Measurements from ENCODE around the gene GHRL.
"Not testable (repeated sequence)": the region's sequence is repeated elsewhere in the genome, so short reads cannot be mapped to it uniquely, and the experiment has no call there.

GHRL gene

GRCh38 chr3:10281951-10282350 is 10.8 kb downstream of the GHRL start:
- Histone ChIP-seq H3K9ac (ENCODE audit: low read depth, low read length) (no peak overlapping the region), H3K4me3 (ENCODE audit: low read depth, low read length) (no peak overlapping the region), H3K27me3 (ENCODE audit: control insufficient read depth, insufficient read depth, low read length) (no peaks in the 10 kb centered on the region), H3K36me3 (ENCODE audit: control insufficient read depth, insufficient read depth, low read length) (peaks cover 25% of the 10 kb centered on the region), H3K4me1 (ENCODE audit: control insufficient read depth, insufficient read depth, low read length) (peaks cover 5% of the 10 kb centered on the region), H3K9me3 (ENCODE audit: control insufficient read depth, insufficient read depth, low read length) (no peaks in the 10 kb centered on the region)

- Histone ChIP-seq H3K9me3 (ENCODE audit: control insufficient read depth, insufficient read depth, low read length) (no peaks in the 10 kb centered on the region), H3K27me3 (ENCODE audit: control insufficient read depth, insufficient read depth, low read length) (no peaks in the 10 kb centered on the region), H3K4me3 (ENCODE audit: low read depth, low read length) (no peak overlapping the region), H3K4me1 (ENCODE audit: control insufficient read depth, insufficient read depth, low read length) (no peaks in the 10 kb centered on the region), H3K9ac (ENCODE audit: low read depth, low read length) (no peak overlapping the region), H3K36me3 (ENCODE audit: control insufficient read depth, insufficient read depth, low read length) (peaks cover 25% of the 10 kb centered on the region)
These were observed 12.2 kb downstream of the GHRL start for GRCh38 chr3:10280571-10280970.

- H3K4me3 ChIP-seq (ENCODE audit: low read depth, low read length) = no peak overlapping the region
- no peaks in the 10 kb centered on the region for H3K27me3 ChIP-seq (ENCODE audit: control insufficient read depth, insufficient read depth, low read length)
- no peaks in the 10 kb centered on the region for H3K9me3 ChIP-seq (ENCODE audit: control insufficient read depth, insufficient read depth, low read length)
- no peak overlapping the region for H3K9ac ChIP-seq (ENCODE audit: low read depth, low read length)
- no peaks in the 10 kb centered on the region for H3K4me1 ChIP-seq (ENCODE audit: control insufficient read depth, insufficient read depth, low read length)
- peaks cover 25% of the 10 kb centered on the region for H3K36me3 ChIP-seq (ENCODE audit: control insufficient read depth, insufficient read depth, low read length)
These were observed 12.6 kb downstream of the GHRL start for GRCh38 chr3:10280177-10280529.

- Histone ChIP-seq H3K36me3 (ENCODE audit: control insufficient read depth, insufficient read depth, low read length) (peaks cover 25% of the 10 kb centered on the region), H3K4me3 (ENCODE audit: low read depth, low read length) (no peak overlapping the region), H3K27me3 (ENCODE audit: control insufficient read depth, insufficient read depth, low read length) (no peaks in the 10 kb centered on the region), H3K4me1 (ENCODE audit: control insufficient read depth, insufficient read depth, low read length) (no peaks in the 10 kb centered on the region), H3K9me3 (ENCODE audit: control insufficient read depth, insufficient read depth, low read length) (no peaks in the 10 kb centered on the region), H3K9ac (ENCODE audit: low read depth, low read length) (no peak overlapping the region)
These were observed 13.2 kb downstream of the GHRL start for GRCh38 chr3:10279384-10280176.

- H3K9ac ChIP-seq (ENCODE audit: low read depth, low read length) = no peak overlapping the region
These were observed 14.2 kb downstream of the GHRL start for GRCh38 chr3:10278501-10278900.

GRCh38 chr3:10277115-10277625 is 15.6 kb downstream of the GHRL start:
- H3K27me3 ChIP-seq (ENCODE audit: control insufficient read depth, insufficient read depth, low read length) = no peaks in the 10 kb centered on the region
- no peaks in the 10 kb centered on the region for H3K9me3 ChIP-seq (ENCODE audit: control insufficient read depth, insufficient read depth, low read length)
- H3K4me3 ChIP-seq (ENCODE audit: low read depth, low read length) = no peak overlapping the region
- peaks cover 19% of the 10 kb centered on the region for H3K36me3 ChIP-seq (ENCODE audit: control insufficient read depth, insufficient read depth, low read length)
- H3K4me1 ChIP-seq (ENCODE audit: control insufficient read depth, insufficient read depth, low read length) = no peaks in the 10 kb centered on the region
- H3K9ac ChIP-seq (ENCODE audit: low read depth, low read length) = no peak overlapping the region

More at GRCh38 chr3:10278501-10278900, 14.2 kb downstream of the GHRL start:
- H3K36me3 ChIP-seq (ENCODE audit: control insufficient read depth, insufficient read depth, low read length) = peaks cover 25% of the 10 kb centered on the region
- no peaks in the 10 kb centered on the region for H3K27me3 ChIP-seq (ENCODE audit: control insufficient read depth, insufficient read depth, low read length)
- no peaks in the 10 kb centered on the region for H3K9me3 ChIP-seq (ENCODE audit: control insufficient read depth, insufficient read depth, low read length)
- H3K4me3 ChIP-seq (ENCODE audit: low read depth, low read length) = no peak overlapping the region
- H3K4me1 ChIP-seq (ENCODE audit: control insufficient read depth, insufficient read depth, low read length) = no peaks in the 10 kb centered on the region

- Histone ChIP-seq H3K36me3 (ENCODE audit: control insufficient read depth, insufficient read depth, low read length) (peaks cover 25% of the 10 kb centered on the region), H3K4me3 (ENCODE audit: low read depth, low read length) (no peak overlapping the region), H3K27me3 (ENCODE audit: control insufficient read depth, insufficient read depth, low read length) (no peaks in the 10 kb centered on the region), H3K9ac (ENCODE audit: low read depth, low read length) (no peak overlapping the region), H3K9me3 (ENCODE audit: control insufficient read depth, insufficient read depth, low read length) (no peaks in the 10 kb centered on the region), H3K4me1 (ENCODE audit: control insufficient read depth, insufficient read depth, low read length) (no peaks in the 10 kb centered on the region)
These were observed 18.1 kb downstream of the GHRL start for GRCh38 chr3:10274601-10275000.

- Histone ChIP-seq H3K9me3 (ENCODE audit: control insufficient read depth, insufficient read depth, low read length) (no peaks in the 10 kb centered on the region), H3K36me3 (ENCODE audit: control insufficient read depth, insufficient read depth, low read length) (peaks cover 19% of the 10 kb centered on the region), H3K4me1 (ENCODE audit: control insufficient read depth, insufficient read depth, low read length) (no peaks in the 10 kb centered on the region), H3K9ac (ENCODE audit: low read depth, low read length) (no peak overlapping the region), H3K27me3 (ENCODE audit: control insufficient read depth, insufficient read depth, low read length) (no peaks in the 10 kb centered on the region), H3K4me3 (ENCODE audit: low read depth, low read length) (no peak overlapping the region)
These were observed 18.9 kb downstream of the GHRL start for GRCh38 chr3:10273702-10274305.

GRCh38 chr3:10272977-10273376 is 19.8 kb downstream of the GHRL start:
- no peak overlapping the region for H3K4me3 ChIP-seq (ENCODE audit: low read depth, low read length)
- H3K27me3 ChIP-seq (ENCODE audit: control insufficient read depth, insufficient read depth, low read length) = no peaks in the 10 kb centered on the region
- H3K4me1 ChIP-seq (ENCODE audit: control insufficient read depth, insufficient read depth, low read length) = no peaks in the 10 kb centered on the region
- H3K36me3 ChIP-seq (ENCODE audit: control insufficient read depth, insufficient read depth, low read length) = peaks cover 12% of the 10 kb centered on the region
- H3K9me3 ChIP-seq (ENCODE audit: control insufficient read depth, insufficient read depth, low read length) = no peaks in the 10 kb centered on the region
- no peak overlapping the region for H3K9ac ChIP-seq (ENCODE audit: low read depth, low read length)

GRCh38 chr3:10272476-10272875 is 20.3 kb downstream of the GHRL start:
- not testable (repeated sequence) for H3K4me3 ChIP-seq (ENCODE audit: low read depth, low read length); H3K27me3 ChIP-seq (ENCODE audit: control insufficient read depth, insufficient read depth, low read length); H3K9ac ChIP-seq (ENCODE audit: low read depth, low read length); H3K4me1 ChIP-seq (ENCODE audit: control insufficient read depth, insufficient read depth, low read length); H3K9me3 ChIP-seq (ENCODE audit: control insufficient read depth, insufficient read depth, low read length)
- H3K36me3 ChIP-seq (ENCODE audit: control insufficient read depth, insufficient read depth, low read length) = peaks cover 12% of the 10 kb centered on the region

GRCh38 chr3:10269443-10269842 is 23.3 kb downstream of the GHRL start:
- Histone ChIP-seq H3K4me3 (ENCODE audit: low read depth, low read length) (no peak overlapping the region), H3K4me1 (ENCODE audit: control insufficient read depth, insufficient read depth, low read length) (no peaks in the 10 kb centered on the region), H3K27me3 (ENCODE audit: control insufficient read depth, insufficient read depth, low read length) (no peaks in the 10 kb centered on the region), H3K9me3 (ENCODE audit: control insufficient read depth, insufficient read depth, low read length) (no peaks in the 10 kb centered on the region), H3K36me3 (ENCODE audit: control insufficient read depth, insufficient read depth, low read length) (peaks cover 14% of the 10 kb centered on the region), H3K9ac (ENCODE audit: low read depth, low read length) (no peak overlapping the region)

GRCh38 chr3:10268930-10269329 is 23.8 kb downstream of the GHRL start:
- Histone ChIP-seq H3K9ac (ENCODE audit: low read depth, low read length) (no peak overlapping the region), H3K4me1 (ENCODE audit: control insufficient read depth, insufficient read depth, low read length) (no peaks in the 10 kb centered on the region), H3K36me3 (ENCODE audit: control insufficient read depth, insufficient read depth, low read length) (peaks cover 14% of the 10 kb centered on the region), H3K27me3 (ENCODE audit: control insufficient read depth, insufficient read depth, low read length) (no peaks in the 10 kb centered on the region), H3K4me3 (ENCODE audit: low read depth, low read length) (no peak overlapping the region), H3K9me3 (ENCODE audit: control insufficient read depth, insufficient read depth, low read length) (no peaks in the 10 kb centered on the region)

All from iPS-15b (cell line).